Mucosa of stomach (tissue), 1 donor: ENCODE data around the gene IMMP2L.

Source experiments
- H3K27me3 ChIP-seq: one replicate; pipeline ENCODE4 v1.7.0; 2013; ENCODE audit warnings: mild to moderate bottlenecking, low read length; ENCODE audit not compliant: control insufficient read depth, insufficient read depth
- H3K36me3 ChIP-seq: one replicate; pipeline ENCODE4 v1.7.0; 2013; ENCODE audit warnings: low read length; ENCODE audit not compliant: control insufficient read depth, insufficient read depth
- H3K4me1 ChIP-seq: one replicate; pipeline ENCODE4 v1.7.0; 2013; ENCODE audit warnings: mild to moderate bottlenecking, low read length; ENCODE audit not compliant: control insufficient read depth, insufficient read depth
- H3K4me3 ChIP-seq: one replicate; pipeline ENCODE4 v1.7.0; 2013; ENCODE audit warnings: low read length
- H3K9ac ChIP-seq: one replicate; pipeline ENCODE4 v1.7.0; 2013; ENCODE audit warnings: mild to moderate bottlenecking, low read length, moderate library complexity
- H3K9me3 ChIP-seq: one replicate; pipeline ENCODE4 v1.7.0; 2013; ENCODE audit warnings: mild to moderate bottlenecking, low read length, moderate library complexity; ENCODE audit not compliant: control insufficient read depth
- donor health status: Pancreatic carcinoma.

IMMP2L gene

GRCh38 chr7:111140091-111140865 lies 422.0 kb downstream of the IMMP2L start:
- no peaks in the 10 kb centered on the region for H3K36me3 ChIP-seq

GRCh38 chr7:111138586-111138985 lies 423.7 kb downstream of the IMMP2L start:
- H3K9me3 ChIP-seq: no peaks in the 10 kb centered on the region
- H3K9ac ChIP-seq: no peak overlapping the region
- no peaks in the 10 kb centered on the region for H3K4me1 ChIP-seq
- no peaks in the 10 kb centered on the region for H3K27me3 ChIP-seq
- H3K4me3 ChIP-seq: no peak overlapping the region
- no peaks in the 10 kb centered on the region for H3K36me3 ChIP-seq

More at GRCh38 chr7:111140091-111140865, 422.0 kb downstream of the IMMP2L start:
- Histone ChIP-seq H3K4me3 (no peak overlapping the region), H3K9ac (no peak overlapping the region), H3K9me3 (no peaks in the 10 kb centered on the region), H3K27me3 (no peaks in the 10 kb centered on the region), H3K4me1 (no peaks in the 10 kb centered on the region)

- no peak overlapping the region for H3K9ac ChIP-seq
- H3K27me3 ChIP-seq: no peaks in the 10 kb centered on the region
- no peak overlapping the region for H3K4me3 ChIP-seq
- no peaks in the 10 kb centered on the region for H3K9me3 ChIP-seq
- no peaks in the 10 kb centered on the region for H3K4me1 ChIP-seq
- no peaks in the 10 kb centered on the region for H3K36me3 ChIP-seq
Observed at GRCh38 chr7:111138193-111138569, 424.1 kb downstream of the IMMP2L start.

GRCh38 chr7:111137296-111138192 lies 424.7 kb downstream of the IMMP2L start:
- H3K36me3 ChIP-seq: no peaks in the 10 kb centered on the region
- no peak overlapping the region for H3K9ac ChIP-seq
- H3K4me3 ChIP-seq: no peak overlapping the region
- no peaks in the 10 kb centered on the region for H3K9me3 ChIP-seq
- no peaks in the 10 kb centered on the region for H3K4me1 ChIP-seq
- H3K27me3 ChIP-seq: no peaks in the 10 kb centered on the region

GRCh38 chr7:111132833-111133232 lies 429.5 kb downstream of the IMMP2L start:
- no peaks in the 10 kb centered on the region for H3K36me3 ChIP-seq
- H3K27me3 ChIP-seq: no peaks in the 10 kb centered on the region
- H3K4me3 ChIP-seq: no peak overlapping the region
- no peaks in the 10 kb centered on the region for H3K9me3 ChIP-seq
- H3K9ac ChIP-seq: no peak overlapping the region
- H3K4me1 ChIP-seq: no peaks in the 10 kb centered on the region

- no peaks in the 10 kb centered on the region for H3K9me3 ChIP-seq
Observed at GRCh38 chr7:111129435-111129834, 432.9 kb downstream of the IMMP2L start.

DNA sequence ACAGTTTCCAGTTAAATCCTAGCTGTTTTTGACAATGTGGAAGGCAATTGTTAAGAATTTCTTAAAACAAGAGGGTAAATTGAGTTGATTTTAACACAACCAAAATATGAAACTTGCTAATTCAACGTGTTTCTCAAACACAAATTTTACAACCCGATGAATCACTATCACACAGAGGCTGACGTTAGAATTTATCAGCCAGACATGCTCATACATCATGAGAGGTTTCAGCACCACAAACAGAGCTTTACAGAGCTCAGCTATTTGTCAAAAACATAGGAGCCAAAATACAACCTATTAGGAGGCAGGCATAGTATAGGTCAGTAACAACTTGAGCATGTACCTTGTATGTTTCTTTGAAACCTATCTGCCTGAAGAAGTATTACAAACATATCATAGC lies 435.3 kb downstream of the IMMP2L start:
- H3K4me1 ChIP-seq: no peaks in the 10 kb centered on the region
- H3K36me3 ChIP-seq: no peaks in the 10 kb centered on the region
- H3K9ac ChIP-seq: no peak overlapping the region
- no peaks in the 10 kb centered on the region for H3K27me3 ChIP-seq
- H3K9me3 ChIP-seq: no peaks in the 10 kb centered on the region
- no peak overlapping the region for H3K4me3 ChIP-seq

More at GRCh38 chr7:111129435-111129834, 432.9 kb downstream of the IMMP2L start:
- Histone ChIP-seq H3K4me3 (no peak overlapping the region), H3K36me3 (no peaks in the 10 kb centered on the region), H3K27me3 (no peaks in the 10 kb centered on the region), H3K9ac (no peak overlapping the region), H3K4me1 (no peaks in the 10 kb centered on the region)

DNA sequence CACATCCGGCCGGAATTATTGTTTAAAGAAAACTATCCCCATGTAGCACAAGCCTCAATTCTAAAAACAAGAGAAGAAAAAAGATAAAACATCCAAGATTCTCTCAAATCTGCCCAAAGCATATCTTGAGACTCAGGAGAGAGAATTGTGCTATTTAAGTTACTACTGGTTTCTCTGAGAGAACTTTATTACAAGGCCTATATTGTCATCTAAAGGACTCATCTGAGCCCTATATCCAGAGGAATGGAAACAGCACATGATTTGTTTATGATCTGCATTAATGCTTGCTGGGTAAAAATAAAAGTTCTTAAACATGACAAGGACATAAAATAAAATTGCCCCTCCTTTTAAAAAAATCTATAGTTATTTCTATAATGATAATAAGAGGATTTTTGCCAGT lies 446.3 kb downstream of the IMMP2L start:
- Histone ChIP-seq H3K4me1 (no peaks in the 10 kb centered on the region), H3K36me3 (no peaks in the 10 kb centered on the region), H3K9ac (no peak overlapping the region), H3K27me3 (no peaks in the 10 kb centered on the region), H3K4me3 (no peak overlapping the region), H3K9me3 (no peaks in the 10 kb centered on the region)

DNA sequence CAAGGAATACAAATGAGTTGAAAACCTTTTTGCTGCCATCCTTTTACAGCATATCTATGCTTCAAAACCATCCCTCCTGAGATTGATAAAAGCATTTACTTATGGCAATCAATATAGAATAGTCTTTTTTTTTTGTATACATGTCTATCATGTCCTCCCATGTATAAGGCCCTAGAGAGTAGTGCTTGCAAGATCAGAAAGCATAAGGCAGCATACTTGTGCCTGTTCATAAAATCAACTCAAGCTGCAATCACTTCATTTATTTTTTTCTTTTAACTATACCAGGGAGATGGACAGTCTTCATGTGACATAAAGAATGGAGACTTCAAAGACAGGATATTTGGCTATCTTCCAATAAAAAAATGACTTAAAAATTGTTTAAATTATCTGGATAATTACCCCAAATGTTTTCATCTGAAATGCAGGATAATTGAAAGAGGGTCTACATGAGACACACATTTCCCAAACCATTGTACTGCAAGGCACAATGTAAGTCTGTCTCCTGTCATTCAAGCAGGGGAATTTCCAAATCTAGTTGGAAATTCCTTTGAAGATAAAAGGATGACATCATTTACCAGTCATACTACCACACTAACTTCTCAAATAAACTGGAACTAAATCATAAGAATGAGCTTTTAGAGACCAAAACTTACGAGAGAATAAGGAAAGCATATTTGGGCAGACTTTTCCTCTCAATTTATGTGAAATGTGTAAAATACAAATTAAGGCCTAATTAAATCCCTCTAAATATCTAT lies 448.9 kb downstream of the IMMP2L start:
- Histone ChIP-seq H3K27me3 (no peaks in the 10 kb centered on the region), H3K4me1 (no peaks in the 10 kb centered on the region), H3K36me3 (no peaks in the 10 kb centered on the region), H3K9me3 (no peaks in the 10 kb centered on the region), H3K9ac (no peak overlapping the region), H3K4me3 (no peak overlapping the region)

DNA sequence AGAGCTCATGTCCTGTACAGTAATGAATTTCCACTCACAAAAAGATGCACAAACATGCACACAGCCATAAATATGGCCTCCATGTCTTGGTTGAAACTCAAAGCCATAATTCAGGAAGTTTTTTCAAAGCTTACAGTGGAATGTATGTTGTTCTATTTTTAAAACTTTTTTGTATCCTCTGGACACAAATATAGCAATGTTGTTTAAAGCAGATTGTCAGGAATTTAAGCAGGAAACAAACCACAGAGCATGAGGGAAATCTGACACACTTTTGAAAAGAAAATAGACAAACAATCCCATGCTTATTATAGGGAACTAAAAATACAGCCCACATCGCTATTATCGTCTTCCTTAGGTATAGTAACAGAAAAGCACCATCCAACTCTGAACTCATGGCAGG lies 449.9 kb downstream of the IMMP2L start:
- Histone ChIP-seq H3K9me3 (no peaks in the 10 kb centered on the region), H3K36me3 (no peaks in the 10 kb centered on the region), H3K4me1 (no peaks in the 10 kb centered on the region), H3K9ac (no peak overlapping the region), H3K27me3 (no peaks in the 10 kb centered on the region), H3K4me3 (no peak overlapping the region)

GRCh38 chr7:111108496-111108895 lies 453.8 kb downstream of the IMMP2L start:
- H3K4me1 ChIP-seq: no peaks in the 10 kb centered on the region
- H3K4me3 ChIP-seq: no peak overlapping the region
- no peaks in the 10 kb centered on the region for H3K27me3 ChIP-seq
- no peaks in the 10 kb centered on the region for H3K9me3 ChIP-seq
- H3K36me3 ChIP-seq: no peaks in the 10 kb centered on the region
- no peak overlapping the region for H3K9ac ChIP-seq

- H3K36me3 ChIP-seq: no peaks in the 10 kb centered on the region
- no peak overlapping the region for H3K4me3 ChIP-seq
- H3K9me3 ChIP-seq: no peaks in the 10 kb centered on the region
- no peak overlapping the region for H3K9ac ChIP-seq
- no peaks in the 10 kb centered on the region for H3K4me1 ChIP-seq
- H3K27me3 ChIP-seq: no peaks in the 10 kb centered on the region
Observed at GRCh38 chr7:111108000-111108399, 454.3 kb downstream of the IMMP2L start.
